EH (cell line): ENCODE results near the gene MAP1B.

ENCODE experiments used
- DNase-seq: peaks from one replicate; pipeline ENCODE4 v3.0.0-alpha.2; 2015; ENCODE audit warnings: low read depth

The MAP1B gene

GRCh38 chr5:72194846-72195245 is 87.6 kb downstream of the MAP1B start:
- no peak for DNase-seq

GRCh38 chr5:72195581-72195980 is 88.3 kb downstream of the MAP1B start:
- no peak for DNase-seq

DNA sequence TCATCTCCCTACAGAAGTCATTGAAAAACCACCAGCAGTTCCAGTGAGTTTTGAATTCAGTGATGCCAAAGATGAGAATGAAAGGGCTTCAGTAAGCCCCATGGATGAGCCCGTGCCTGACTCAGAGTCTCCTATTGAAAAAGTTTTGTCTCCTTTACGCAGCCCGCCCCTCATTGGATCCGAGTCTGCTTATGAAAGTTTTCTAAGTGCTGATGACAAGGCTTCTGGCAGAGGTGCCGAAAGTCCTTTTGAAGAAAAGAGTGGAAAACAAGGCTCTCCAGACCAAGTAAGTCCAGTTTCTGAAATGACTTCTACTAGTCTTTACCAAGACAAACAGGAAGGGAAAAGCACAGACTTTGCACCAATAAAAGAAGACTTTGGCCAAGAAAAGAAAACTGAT is 90.1 kb downstream of the MAP1B start:
- DNase-seq: no peak

DNA sequence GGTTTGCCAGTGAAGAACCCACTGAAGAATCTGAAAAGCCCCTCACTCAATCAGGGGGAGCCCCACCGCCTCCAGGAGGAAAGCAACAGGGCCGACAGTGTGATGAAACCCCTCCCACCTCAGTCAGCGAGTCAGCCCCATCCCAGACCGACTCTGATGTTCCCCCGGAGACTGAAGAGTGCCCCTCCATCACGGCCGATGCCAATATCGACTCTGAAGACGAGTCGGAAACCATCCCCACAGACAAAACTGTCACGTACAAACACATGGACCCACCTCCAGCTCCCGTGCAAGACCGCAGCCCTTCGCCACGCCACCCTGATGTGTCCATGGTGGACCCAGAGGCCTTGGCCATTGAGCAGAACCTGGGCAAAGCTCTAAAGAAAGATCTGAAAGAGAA is 92.4 kb downstream of the MAP1B start:
- DNase-seq: no peak

- no peak for DNase-seq
Observed at GRCh38 chr5:72202331-72202825, 95.1 kb downstream of the MAP1B start.

DNA sequence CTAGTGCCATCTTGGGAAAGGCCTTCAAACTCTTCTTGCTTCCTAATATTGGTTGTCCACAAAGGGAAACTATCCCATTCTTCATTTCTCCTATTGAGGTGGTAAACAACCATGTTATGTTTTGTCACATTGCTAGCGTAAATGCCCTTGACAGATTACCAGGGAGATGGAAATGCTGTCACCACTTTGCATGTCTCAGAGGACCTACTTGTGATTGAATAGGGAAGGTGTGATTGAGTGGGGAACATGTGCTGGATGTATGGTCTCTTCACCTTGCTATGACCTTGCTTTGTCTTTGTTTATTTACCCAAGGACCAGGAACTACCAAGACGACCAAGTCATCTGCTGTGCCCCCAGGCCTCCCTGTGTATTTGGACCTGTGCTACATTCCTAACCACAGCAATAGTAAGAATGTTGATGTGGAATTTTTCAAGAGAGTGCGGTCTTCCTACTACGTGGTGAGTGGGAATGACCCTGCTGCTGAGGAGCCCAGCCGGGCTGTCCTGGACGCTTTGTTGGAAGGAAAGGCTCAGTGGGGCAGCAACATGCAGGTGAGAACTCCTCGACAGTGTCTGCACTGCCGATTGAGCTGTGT is 96.1 kb downstream of the MAP1B start:
- peak; percentile 68 for DNase-seq

DNA sequence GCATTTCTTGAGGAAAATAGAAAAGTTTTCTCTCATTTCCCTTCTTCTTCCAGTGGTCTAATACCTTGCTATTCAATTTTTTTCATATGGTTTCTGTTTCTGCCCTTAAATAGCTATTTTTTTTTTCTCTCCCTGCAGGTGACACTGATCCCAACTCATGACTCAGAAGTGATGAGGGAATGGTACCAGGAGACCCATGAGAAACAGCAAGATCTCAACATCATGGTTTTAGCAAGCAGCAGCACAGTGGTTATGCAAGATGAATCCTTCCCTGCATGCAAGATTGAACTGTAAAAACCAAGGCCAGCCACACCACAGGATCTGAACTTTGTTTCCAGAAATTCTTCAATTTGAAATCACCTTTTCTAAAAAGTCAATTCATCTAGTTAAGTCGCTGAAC is 97.7 kb downstream of the MAP1B start:
- DNase-seq: peak; percentile 39

DNA sequence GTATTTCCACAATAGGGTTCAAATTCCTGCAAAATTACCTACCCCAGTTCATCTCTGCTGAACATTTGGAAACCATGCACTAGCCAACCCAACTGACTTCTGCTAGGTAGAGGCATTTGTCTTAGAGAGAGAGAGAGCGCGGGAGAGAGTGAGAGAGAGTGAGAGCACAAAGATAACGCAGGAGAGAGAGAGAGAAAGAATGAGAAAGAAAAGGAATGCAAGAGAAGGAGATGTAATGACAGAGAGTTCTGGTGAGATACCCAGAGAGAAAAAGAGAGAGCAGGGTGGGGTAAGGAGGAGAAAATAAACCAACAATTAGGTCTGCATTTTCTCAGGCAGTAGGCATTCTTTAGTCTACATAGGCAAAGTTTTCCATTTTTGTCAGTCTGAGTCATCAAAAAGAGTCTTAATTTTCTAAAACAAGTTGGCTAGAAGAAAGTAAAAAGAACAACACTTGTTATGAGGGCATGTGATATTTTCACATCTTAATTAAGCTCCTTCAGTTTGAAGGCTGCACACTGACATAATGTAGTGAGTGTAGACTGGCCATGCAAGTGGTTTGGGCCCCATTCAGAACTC is 98.2 kb downstream of the MAP1B start:
- peak; percentile 76 for DNase-seq

DNA sequence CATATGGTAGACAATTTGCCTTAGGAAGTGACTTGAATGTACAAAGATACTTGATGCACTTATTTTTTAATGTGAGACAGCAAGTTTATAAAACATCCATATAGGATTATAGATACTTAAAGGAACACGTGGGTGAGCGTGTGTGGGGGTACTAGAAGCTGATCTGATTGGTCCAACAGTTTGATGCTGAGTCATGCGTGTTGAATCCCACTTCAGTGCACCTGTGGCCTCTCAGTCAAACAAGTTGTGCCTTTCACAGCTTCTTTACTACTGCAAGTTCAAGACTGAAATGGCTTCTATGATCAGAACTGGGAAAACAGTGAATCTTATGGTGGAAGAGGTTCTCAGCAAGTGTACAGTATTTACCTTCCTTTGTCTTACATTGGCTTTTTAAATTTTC is 98.9 kb downstream of the MAP1B start:
- no peak for DNase-seq

GRCh38 chr5:72206994-72207393 is 99.7 kb downstream of the MAP1B start:
- DNase-seq: no peak

GRCh38 chr5:72208324-72208926 is 101.2 kb downstream of the MAP1B start:
- no peak for DNase-seq

GRCh38 chr5:72209147-72210115 is 102.2 kb downstream of the MAP1B start:
- DNase-seq: peak; percentile 84

DNA sequence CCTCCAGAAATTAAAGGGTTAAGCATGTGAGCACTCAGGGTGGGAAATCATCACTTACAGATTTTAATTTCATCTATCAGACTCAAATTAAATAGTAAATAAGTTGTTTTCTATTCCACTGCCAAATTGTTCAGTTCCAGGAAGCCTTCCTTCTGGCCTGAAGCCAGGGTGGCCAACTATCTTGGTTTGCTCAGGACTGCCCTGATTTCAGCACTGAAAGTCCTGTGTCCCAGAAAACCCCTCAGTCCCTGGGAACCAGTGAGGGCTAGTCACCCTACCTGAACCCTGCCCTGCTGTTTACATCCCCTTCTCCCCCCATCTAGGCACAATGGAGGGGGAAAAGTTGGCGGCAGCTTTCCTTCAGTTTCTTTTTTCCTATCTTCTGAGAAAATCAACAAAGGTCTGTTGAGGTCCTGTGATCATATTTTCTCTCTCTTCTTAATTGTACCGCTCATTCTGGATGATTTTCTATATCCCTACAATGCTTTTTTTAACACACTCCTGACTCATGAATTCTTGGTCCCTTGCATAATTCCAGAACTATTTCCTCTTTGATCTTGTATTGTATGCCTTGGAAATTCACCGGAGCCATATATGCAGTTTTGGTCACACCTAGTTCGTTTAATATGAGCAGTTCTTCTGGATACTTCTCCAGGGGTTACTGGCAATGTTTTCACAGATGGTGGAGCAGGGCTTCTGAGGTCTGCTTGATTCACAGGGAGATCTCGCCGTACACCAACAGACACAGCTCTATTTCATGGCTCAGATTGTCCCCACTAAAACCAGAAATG is 103.8 kb downstream of the MAP1B start:
- DNase-seq: peak; percentile 86

- DNase-seq: peak; percentile 22
Observed at GRCh38 chr5:72212171-72212570, 104.9 kb downstream of the MAP1B start.

- no peak for DNase-seq
Observed at GRCh38 chr5:72213482-72213881, 106.2 kb downstream of the MAP1B start.

DNA sequence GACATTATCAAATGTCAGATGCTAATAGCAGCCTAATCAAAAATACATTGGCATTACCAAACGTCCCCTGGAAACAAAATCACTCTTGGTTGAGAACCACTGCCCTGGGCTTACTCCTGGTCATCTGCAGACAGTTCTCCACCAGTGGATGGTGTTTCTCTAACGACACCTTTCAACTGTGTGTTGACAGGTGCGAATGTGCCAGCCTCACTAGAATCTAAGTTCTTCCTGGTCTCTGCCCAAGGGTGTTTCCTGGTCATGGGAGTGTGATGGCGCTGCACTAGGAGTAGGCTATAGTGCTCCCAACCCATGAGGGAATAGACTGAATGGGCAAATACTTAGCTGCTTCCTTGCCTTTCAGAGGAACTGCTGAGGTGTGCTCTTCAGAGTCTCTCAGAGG is 106.9 kb downstream of the MAP1B start:
- no peak for DNase-seq

GRCh38 chr5:72216756-72217155 is 109.5 kb downstream of the MAP1B start:
- no peak for DNase-seq

- no peak for DNase-seq
Observed at GRCh38 chr5:72221099-72221498, 113.8 kb downstream of the MAP1B start.

GRCh38 chr5:72221541-72221940 is 114.3 kb downstream of the MAP1B start:
- DNase-seq: no peak

- DNase-seq: no peak
Observed at GRCh38 chr5:72222521-72222920, 115.2 kb downstream of the MAP1B start.

DNA sequence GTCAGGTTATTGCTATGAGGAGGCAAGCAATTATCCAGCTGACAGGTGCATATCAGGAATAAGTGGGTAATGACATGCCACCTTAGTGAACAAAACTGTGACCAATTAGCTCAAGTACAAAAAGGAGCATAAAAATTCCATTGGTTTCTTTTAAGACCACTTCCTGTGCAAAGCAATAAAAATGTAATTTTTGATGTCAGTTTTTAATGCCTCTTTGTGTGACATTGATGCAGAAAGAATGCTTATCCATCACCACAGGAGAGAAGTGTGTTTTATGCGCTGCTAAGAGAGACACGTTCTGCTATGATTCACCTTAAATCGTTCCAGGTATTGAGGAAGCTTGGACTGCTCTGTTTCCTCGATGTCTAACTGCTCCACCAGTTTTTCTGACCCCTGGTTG is 116.1 kb downstream of the MAP1B start:
- no peak for DNase-seq
